B cell (primary cell): ENCODE results near the gene DMAC2. TPM values are rescaled to one million over a fixed set of nuclear protein-coding genes. Genes with fewer than 3 reads are reported as not detected.

Experiments used
- ATAC-seq: fragments of 200-7000 bp; cut with Tn5 transposase; one replicate; pipeline ENCODE4 v1.10.0; 2021; ENCODE audit warnings: low read depth, mild to moderate bottlenecking, moderate number of reproducible peaks, moderate library complexity
- CTCF ChIA-PET: fragments of 350-600 bp; sonication (Branson Sonifier 250); formaldehyde crosslinking; loops from one replicate; lab custom pipeline; 2021; ENCODE audit warnings: antibody characterized with exemption, inconsistent platforms; lab: Charles Lee
- POLR2A ChIA-PET: fragments of 350-600 bp; sonication (Branson Sonifier 250); formaldehyde crosslinking; loops from one replicate; lab custom pipeline; 2021; ENCODE audit warnings: antibody characterized with exemption; lab: Charles Lee
- DNase-seq: peaks from one replicate; pipeline ENCODE4 v3.0.0; 2013
- H2AFZ ChIP-seq: 2 replicates; pipeline ENCODE4 v1.6.1; 2012; ENCODE audit warnings: mild to moderate bottlenecking, low read depth, low read length; ENCODE audit not compliant: insufficient read depth, poor library complexity, severe bottlenecking
- H3K27ac ChIP-seq, 2 donors: 1 replicate in 1 of 2; 2 replicates in 1 of 2; pipeline ENCODE4 v1.5.1; 2012 to 2013; ENCODE audit warnings: low read length in 2 of 2, mild to moderate bottlenecking in 2 of 2, moderate library complexity in 1 of 2
- H3K27me3 ChIP-seq, 4 experiments: fragments of 200-600 bp in 1 of 4; sonication (generic) in 1 of 4; replicated peaks in 1 of 4; 1 replicate in 2 of 4; 2 replicates in 2 of 4; pipeline versions ENCODE4 v1.6.1 to v1.7.0; 2013 to 2016; ENCODE audit warnings: low read length in 3 of 4, mild to moderate bottlenecking in 2 of 4, mixed read lengths in 1 of 4, moderate library complexity in 1 of 4; ENCODE audit not compliant: insufficient read depth in 4 of 4, control insufficient read depth in 3 of 4; ENCODE audit errors: control extremely low read depth in 1 of 4
- H3K36me3 ChIP-seq, 2 experiments: replicated peaks in 1 of 2; 1 replicate in 1 of 2; 2 replicates in 1 of 2; pipeline versions ENCODE4 v1.6.1 to v1.7.1; 2013; ENCODE audit warnings: low read length in 1 of 2; ENCODE audit not compliant: insufficient read depth in 2 of 2, control insufficient read depth in 1 of 2; ENCODE audit errors: control extremely low read depth in 1 of 2, extremely low read depth in 1 of 2
- H3K4me1 ChIP-seq, 2 donors: fragments of 200-600 bp in 1 of 2; sonication (generic) in 1 of 2; 1 replicate in 1 of 2; 2 replicates in 1 of 2; pipeline versions ENCODE4 v1.5.1 to v1.6.1; 2013 to 2017; ENCODE audit warnings: low read length in 2 of 2; ENCODE audit not compliant: control insufficient read depth in 2 of 2, insufficient read depth in 2 of 2
- H3K4me2 ChIP-seq: replicated peaks from 2 replicates; pipeline ENCODE3; 2012; ENCODE audit warnings: mild to moderate bottlenecking, low read depth, low read length; ENCODE audit not compliant: poor library complexity, severe bottlenecking
- H3K4me3 ChIP-seq, 5 experiments: fragments of 200-600 bp in 1 of 5; sonication (generic) in 1 of 5; 1 replicate in 3 of 5; 2 replicates in 2 of 5; pipeline versions ENCODE4 v1.5.1 to v1.7.0; 2011 to 2016; ENCODE audit warnings: low read length in 4 of 5, mild to moderate bottlenecking in 4 of 5, low read depth in 2 of 5, control low read depth in 1 of 5, moderate library complexity in 1 of 5; ENCODE audit not compliant: insufficient read depth in 1 of 5; ENCODE audit errors: control extremely low read depth in 1 of 5, extremely low read depth in 1 of 5
- H3K79me2 ChIP-seq: fragments of 200-600 bp; sonication (generic); one replicate; pipeline ENCODE4 v1.6.0; 2016; ENCODE audit warnings: low read length; ENCODE audit not compliant: control insufficient read depth, insufficient read depth
- H3K9ac ChIP-seq: fragments of 200-600 bp; sonication (generic); 2 replicates; pipeline ENCODE4 v1.6.1; 2017; ENCODE audit warnings: mild to moderate bottlenecking, low read length, moderate library complexity
- H3K9me3 ChIP-seq, 3 donors: one replicate each; pipeline versions ENCODE4 v1.6.1 to v1.7.1; 2013; ENCODE audit warnings: low read length in 2 of 3; ENCODE audit not compliant: control insufficient read depth in 2 of 3, insufficient read depth in 1 of 3; ENCODE audit errors: control extremely low read depth in 1 of 3
- H4K20me1 ChIP-seq: 2 replicates; pipeline ENCODE4 v1.6.0; 2012; ENCODE audit warnings: mild to moderate bottlenecking, low read length; ENCODE audit not compliant: insufficient read depth, control insufficient read depth, poor library complexity, severe bottlenecking
- H3K27ac Mint-ChIP-seq: one replicate; pipeline ENCODE4 v1.8.0; 2021; ENCODE audit warnings: mixed read lengths
- H3K27me3 Mint-ChIP-seq: one replicate; pipeline ENCODE4 v1.8.0; 2021; ENCODE audit warnings: mixed read lengths
- H3K4me1 Mint-ChIP-seq: one replicate; pipeline ENCODE4 v1.8.0; 2021; ENCODE audit warnings: mixed read lengths
- H3K4me3 Mint-ChIP-seq: one replicate; pipeline ENCODE4 v1.8.0; 2021; ENCODE audit warnings: mixed read lengths
- H3K9me3 Mint-ChIP-seq: one replicate; pipeline ENCODE4 v1.8.0; 2022; ENCODE audit warnings: mixed read lengths; ENCODE audit not compliant: insufficient read depth
- EZH2 ChIP-seq: IDR thresholded peaks from 2 replicates; pipeline ENCODE4 v1.6.1; 2012; ENCODE audit warnings: borderline replicate concordance, low read depth, mild to moderate bottlenecking, moderate library complexity, low read length; ENCODE audit not compliant: insufficient read depth, poor library complexity, severe bottlenecking
- WGBS: methylation state at CpG from one replicate; pipeline ENCODE4 v1.1.5; 2013; ENCODE audit warnings: missing lambda C conversion rate; ENCODE audit not compliant: insufficient coverage; 5-methylcytosine and 5-hydroxymethylcytosine counted together
- intact Hi-C: fragments of 100-400 bp; cut with micrococcal nuclease; formaldehyde crosslinking; loops from one replicate; pipeline ENCODE4 v1.10.0; 2022
- polyA plus RNA-seq: library from polyadenylated mRNA; depleted of rRNA; stranded (reverse); fragments of >200 nt; gene quantifications from 2 replicates; pipeline ENCODE4 v1.2.3, GENCODE V29; 2012
- total RNA-seq, 2 donors: library from RNA; stranded (reverse); fragments of 120-200 nt in 1 of 2; gene quantifications; 1 replicate in 1 of 2; 2 replicates in 1 of 2; pipeline versions ENCODE4 v1.2.3 to v1.2.4, GENCODE V29; 2013 to 2022
- TF ChIP-seq, protein P1 (sequence below): fragments of 200-600 bp; IDR thresholded peaks from one replicate; pipeline ENCODE4 v1.8.0; 2022; ENCODE audit warnings: antibody characterized with exemption, mild to moderate bottlenecking

DMAC2 gene
- total and polyA plus RNA-seq, 2 donors (not counting 1 experiment from before 2014, with no cell fraction given): 31.8 to 41.7 TPM

DNA sequence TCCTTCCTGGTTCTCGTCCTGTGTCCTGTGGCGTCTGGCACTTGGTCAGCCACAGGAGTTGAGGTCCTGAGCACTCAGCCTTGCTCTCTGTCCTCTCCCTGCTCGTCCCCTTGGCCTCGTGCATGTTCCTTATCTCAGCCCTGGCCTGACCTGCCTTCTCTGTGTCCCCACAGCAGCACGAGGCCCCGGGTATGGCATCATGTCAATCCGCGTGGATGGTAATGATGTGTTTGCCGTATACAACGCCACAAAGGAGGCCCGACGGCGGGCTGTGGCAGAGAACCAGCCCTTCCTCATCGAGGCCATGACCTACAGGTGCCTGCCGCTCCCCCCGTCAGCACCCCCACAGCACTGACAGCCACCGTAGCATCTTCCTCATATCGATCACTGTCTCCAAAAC is 17.3 kb downstream of the DMAC2 start:
- Mint-ChIP-seq H3K9me3 (no peaks in the 10 kb centered on the region), H3K4me3 (no peak overlapping the region), H3K27me3 (no peaks in the 10 kb centered on the region), H3K4me1 (peaks cover 4% of the 10 kb centered on the region), H3K27ac (no peak overlapping the region)
- TF ChIP-seq EZH2: no peak
- TF ChIP-seq, protein P1, sequence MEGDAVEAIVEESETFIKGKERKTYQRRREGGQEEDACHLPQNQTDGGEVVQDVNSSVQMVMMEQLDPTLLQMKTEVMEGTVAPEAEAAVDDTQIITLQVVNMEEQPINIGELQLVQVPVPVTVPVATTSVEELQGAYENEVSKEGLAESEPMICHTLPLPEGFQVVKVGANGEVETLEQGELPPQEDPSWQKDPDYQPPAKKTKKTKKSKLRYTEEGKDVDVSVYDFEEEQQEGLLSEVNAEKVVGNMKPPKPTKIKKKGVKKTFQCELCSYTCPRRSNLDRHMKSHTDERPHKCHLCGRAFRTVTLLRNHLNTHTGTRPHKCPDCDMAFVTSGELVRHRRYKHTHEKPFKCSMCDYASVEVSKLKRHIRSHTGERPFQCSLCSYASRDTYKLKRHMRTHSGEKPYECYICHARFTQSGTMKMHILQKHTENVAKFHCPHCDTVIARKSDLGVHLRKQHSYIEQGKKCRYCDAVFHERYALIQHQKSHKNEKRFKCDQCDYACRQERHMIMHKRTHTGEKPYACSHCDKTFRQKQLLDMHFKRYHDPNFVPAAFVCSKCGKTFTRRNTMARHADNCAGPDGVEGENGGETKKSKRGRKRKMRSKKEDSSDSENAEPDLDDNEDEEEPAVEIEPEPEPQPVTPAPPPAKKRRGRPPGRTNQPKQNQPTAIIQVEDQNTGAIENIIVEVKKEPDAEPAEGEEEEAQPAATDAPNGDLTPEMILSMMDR: no peak
- peaks cover 0 to 66% of the 10 kb centered on the region in 2 experiments for H3K36me3 ChIP-seq
- ChIA-PET CTCF (no interaction called here), POLR2A (no interaction called here)
- H3K27me3 ChIP-seq: no peaks in the 10 kb centered on the region
- H2AFZ ChIP-seq: no peak overlapping the region
- no peak overlapping the region for H3K9ac ChIP-seq
- peaks cover 4% of the 10 kb centered on the region for H3K79me2 ChIP-seq
- no peak overlapping the region for H3K27ac ChIP-seq
- peaks cover 14% of the 10 kb centered on the region for H4K20me1 ChIP-seq
- WGBS: 90% methylated on average over 18 of the region's 18 CpGs
- DNase-seq: no peak
- no peak for ATAC-seq
- H3K9me3 ChIP-seq: no peaks in the 10 kb centered on the region
- intact Hi-C loops: no loop called here
- no peak overlapping the region for H3K4me3 ChIP-seq
- peaks cover 1 to 4% of the 10 kb centered on the region in 2 donors for H3K4me1 ChIP-seq
- no peak overlapping the region for H3K4me2 ChIP-seq

DNA sequence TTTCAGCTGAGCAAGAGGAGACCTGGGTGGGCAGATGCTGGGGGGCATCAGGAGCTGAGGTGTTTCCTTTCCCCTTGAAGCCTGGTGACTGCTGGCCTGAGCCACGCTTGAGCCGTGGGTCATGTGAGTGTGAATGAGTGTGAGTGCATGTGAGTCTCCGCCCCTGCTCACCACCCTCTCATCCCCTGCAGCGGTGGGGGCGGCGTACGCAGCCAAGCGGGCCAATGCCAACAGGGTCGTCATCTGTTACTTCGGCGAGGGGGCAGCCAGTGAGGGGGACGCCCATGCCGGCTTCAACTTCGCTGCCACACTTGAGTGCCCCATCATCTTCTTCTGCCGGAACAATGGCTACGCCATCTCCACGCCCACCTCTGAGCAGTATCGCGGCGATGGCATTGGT is 17.7 kb downstream of the DMAC2 start:
- intact Hi-C loops: no loop called here
- no peak overlapping the region for H2AFZ ChIP-seq
- H3K27ac ChIP-seq: no peak overlapping the region
- H3K79me2 ChIP-seq: peaks cover 4% of the 10 kb centered on the region
- over 99% methylated on average over 15 of the region's 20 CpGs for WGBS
- H3K4me3 ChIP-seq: no peak overlapping the region
- no peaks in the 10 kb centered on the region for H3K9me3 Mint-ChIP-seq
- H3K27me3 ChIP-seq: no peaks in the 10 kb centered on the region
- no peaks in the 10 kb centered on the region for H3K9me3 ChIP-seq
- no peaks in the 10 kb centered on the region for H3K27me3 Mint-ChIP-seq
- DNase-seq: no peak
- H3K9ac ChIP-seq: no peak overlapping the region
- H3K4me3 Mint-ChIP-seq: no peak overlapping the region
- peaks cover 2% of the 10 kb centered on the region for H3K4me1 Mint-ChIP-seq
- TF ChIP-seq EZH2: no peak
- TF ChIP-seq, protein P1: no peak
- ChIA-PET POLR2A (no interaction called here), CTCF (no interaction called here)
- H3K4me2 ChIP-seq: no peak overlapping the region
- H4K20me1 ChIP-seq: peaks cover 14% of the 10 kb centered on the region
- ATAC-seq: no peak
- peaks cover 0 to 1% of the 10 kb centered on the region in 2 donors for H3K4me1 ChIP-seq
- H3K27ac Mint-ChIP-seq: no peak overlapping the region
- peaks cover 0 to 69% of the 10 kb centered on the region in 2 experiments for H3K36me3 ChIP-seq
